Spinal cord (tissue), 10 donors: ENCODE measurements around the gene NTSR2. TPM values are rescaled to one million over a fixed set of nuclear protein-coding genes. Genes with fewer than 3 reads are reported as not detected.

ENCODE experiments used
- DNase-seq, 6 donors: peaks; one replicate each; pipeline versions ENCODE4 v3.0.0 to v3.0.0-alpha.2; 2013 to 2015; ENCODE audit warnings: low spot score in 6 of 6, low read depth in 4 of 6
- H3K27ac ChIP-seq: one replicate; pipeline ENCODE4 v1.5.1; 2013; ENCODE audit warnings: low read depth, low read length, control low read depth
- H3K27me3 ChIP-seq: one replicate; pipeline ENCODE4 v1.6.1; 2013; ENCODE audit warnings: low read length; ENCODE audit not compliant: control insufficient read depth, insufficient read depth
- H3K36me3 ChIP-seq: one replicate; pipeline ENCODE4 v1.6.1; 2013; ENCODE audit warnings: low read length; ENCODE audit not compliant: control insufficient read depth, insufficient read depth
- H3K4me1 ChIP-seq: one replicate; pipeline ENCODE4 v1.6.1; 2013; ENCODE audit warnings: low read length; ENCODE audit not compliant: control insufficient read depth, insufficient read depth
- H3K4me3 ChIP-seq: one replicate; pipeline ENCODE4 v1.5.1; 2013; ENCODE audit warnings: low read depth, low read length, control low read depth
- H3K9me3 ChIP-seq: one replicate; pipeline ENCODE4 v1.6.1; 2013; ENCODE audit warnings: low read length; ENCODE audit not compliant: control insufficient read depth, insufficient read depth
- WGBS: methylation state at CpG from one replicate; pipeline ENCODE4 v1.1.5; 2013; ENCODE audit warnings: missing lambda C conversion rate; ENCODE audit not compliant: insufficient coverage; 5-methylcytosine and 5-hydroxymethylcytosine counted together
- polyA plus RNA-seq, 2 donors: library from polyadenylated mRNA; unstranded; fragments of 120-200 nt; gene quantifications; one replicate each; pipeline ENCODE4 v1.2.1, GENCODE V29; 2013; ENCODE audit not compliant: insufficient read length in 2 of 2
- total RNA-seq, 2 donors: library from RNA; depleted of rRNA in 1 of 2; stranded (reverse); fragments of 120-200 nt in 1 of 2; fragments of >200 nt in 1 of 2; gene quantifications; one replicate each; pipeline versions ENCODE4 v1.2.3 to v1.2.4, GENCODE V29; 2013 to 2014
- donor health status: healthy.

NTSR2 gene
- total and polyA plus RNA-seq, 4 donors: 0.55 to 3.5 (median 1.9) TPM

DNA sequence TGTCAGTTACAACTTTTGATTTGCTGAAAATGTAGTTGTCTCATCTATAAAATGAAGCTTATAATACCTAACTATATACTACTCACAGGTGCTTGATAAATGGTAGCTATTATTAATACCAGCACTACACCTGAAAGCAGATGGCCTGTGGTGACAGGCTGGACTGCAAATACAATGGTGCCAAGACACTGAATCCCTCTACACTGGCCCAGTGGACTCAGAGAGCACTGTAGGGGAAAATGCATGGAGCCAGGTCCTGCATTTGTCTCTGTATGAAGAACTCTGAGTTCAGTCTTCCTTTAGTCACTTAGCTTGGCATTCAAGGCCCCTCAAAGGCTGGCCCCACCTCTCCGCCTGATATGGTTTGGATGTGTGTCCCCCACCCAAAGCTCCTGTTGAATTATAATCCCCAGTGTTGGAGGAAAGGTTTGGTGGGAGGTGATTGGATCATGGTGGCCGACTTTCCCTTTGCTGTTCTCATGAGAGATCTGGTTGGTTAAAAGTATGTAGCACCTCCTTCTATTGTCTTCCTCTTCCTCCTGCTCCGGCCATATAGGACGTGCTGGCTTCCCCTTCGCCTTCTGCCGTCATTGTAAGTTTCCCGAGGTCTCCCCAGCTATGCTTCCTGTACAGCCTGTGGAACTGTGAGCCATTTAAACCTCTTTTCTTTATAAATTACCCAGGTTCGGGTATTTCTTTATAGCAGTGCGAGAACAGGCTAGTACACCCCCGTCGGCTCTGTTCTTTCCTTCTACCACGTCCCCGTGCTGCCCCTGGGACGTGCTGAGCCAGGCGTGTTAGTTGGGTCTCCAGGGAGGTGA is 11.1 kb upstream of the NTSR2 start:
- Histone ChIP-seq H3K27ac (no peak overlapping the region), H3K9me3 (no peaks in the 10 kb centered on the region), H3K36me3 (no peaks in the 10 kb centered on the region), H3K4me3 (no peak overlapping the region), H3K4me1 (peaks cover 43% of the 10 kb centered on the region), H3K27me3 (peaks cover 11% of the 10 kb centered on the region)
- no peak for DNase-seq
- 91% methylated on average over 12 of the region's 15 CpGs for WGBS

DNA sequence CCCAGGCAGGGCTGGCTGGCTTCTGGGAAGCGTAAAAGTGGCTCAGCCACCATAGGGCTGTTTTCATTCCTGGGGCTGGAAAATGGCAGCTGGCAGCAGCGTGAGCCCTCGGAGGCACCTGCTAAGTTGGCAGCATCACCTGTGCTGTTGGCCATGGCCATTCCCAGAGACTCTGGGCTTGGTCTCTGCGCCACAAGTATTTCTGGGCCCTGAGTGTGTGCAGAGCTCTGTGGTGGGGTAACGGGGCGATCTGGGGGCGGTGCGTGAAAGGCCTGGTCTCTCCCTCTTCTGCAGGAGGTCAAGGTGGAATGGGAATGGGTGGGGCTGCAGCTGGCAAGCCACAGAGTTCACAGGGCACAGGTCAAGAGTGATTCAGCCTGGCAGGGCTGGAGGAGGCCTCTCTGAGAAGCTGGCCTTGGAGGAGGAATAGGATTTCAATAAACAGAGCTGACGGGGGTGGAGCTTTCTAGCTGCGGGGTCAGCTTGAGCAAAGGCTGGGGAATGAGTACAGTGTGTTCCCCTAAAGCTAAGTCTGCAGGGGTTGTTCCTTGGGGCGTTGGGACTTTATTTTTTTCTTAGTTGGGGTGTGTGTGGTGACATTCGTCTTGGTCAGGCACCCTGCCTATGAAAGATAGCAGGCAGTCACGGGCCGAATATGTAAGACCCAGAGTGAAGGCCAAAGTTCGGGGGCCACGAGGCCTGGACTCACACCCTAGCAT is 10.3 kb upstream of the NTSR2 start:
- H3K4me1 ChIP-seq: peaks cover 44% of the 10 kb centered on the region
- H3K27me3 ChIP-seq: peaks cover 9% of the 10 kb centered on the region
- no peak for DNase-seq
- H3K27ac ChIP-seq: no peak overlapping the region
- no peaks in the 10 kb centered on the region for H3K36me3 ChIP-seq
- no peaks in the 10 kb centered on the region for H3K9me3 ChIP-seq
- 68% methylated on average over 14 of the region's 16 CpGs for WGBS
- no peak overlapping the region for H3K4me3 ChIP-seq

DNA sequence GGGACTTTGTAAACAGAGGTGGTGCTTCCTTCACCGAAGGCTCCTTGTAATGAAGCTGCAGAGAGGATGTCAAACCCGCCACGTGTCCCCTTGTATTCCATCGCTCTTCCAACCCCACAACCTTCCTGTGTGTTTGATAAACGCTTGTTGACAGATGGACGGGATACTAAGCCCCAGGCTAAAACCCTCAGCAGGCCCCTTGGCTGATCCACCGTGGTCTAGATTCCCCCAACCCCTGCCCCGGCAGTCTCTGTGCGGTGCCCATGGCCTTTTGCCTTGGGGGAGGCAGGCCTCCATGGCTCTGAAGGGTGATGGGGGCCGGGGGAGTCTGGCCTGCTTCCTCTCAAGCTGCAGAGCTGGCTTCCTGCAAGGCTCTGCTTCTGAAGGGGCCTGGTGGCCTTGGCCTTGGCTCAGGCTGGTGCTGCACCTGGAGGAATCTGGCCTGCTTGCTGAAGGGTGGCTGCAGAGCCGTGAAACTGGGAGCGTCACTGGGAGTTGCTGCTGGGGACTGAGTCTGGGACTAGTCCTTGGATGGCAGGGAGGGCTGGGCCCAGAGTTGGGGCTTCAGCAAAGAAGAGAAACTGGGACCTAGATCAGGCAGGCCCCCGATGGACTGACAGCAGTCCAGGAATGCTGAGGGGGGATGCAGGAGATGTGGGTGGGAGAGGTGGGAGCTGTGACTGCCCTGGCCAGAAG is 9.6 kb upstream of the NTSR2 start:
- peaks cover 6% of the 10 kb centered on the region for H3K27me3 ChIP-seq
- 66% methylated on average over 12 of the region's 13 CpGs for WGBS
- H3K4me1 ChIP-seq: peaks cover 44% of the 10 kb centered on the region
- no peak overlapping the region for H3K27ac ChIP-seq
- no peaks in the 10 kb centered on the region for H3K36me3 ChIP-seq
- DNase-seq: no peak
- H3K9me3 ChIP-seq: no peaks in the 10 kb centered on the region
- H3K4me3 ChIP-seq: no peak overlapping the region

DNA sequence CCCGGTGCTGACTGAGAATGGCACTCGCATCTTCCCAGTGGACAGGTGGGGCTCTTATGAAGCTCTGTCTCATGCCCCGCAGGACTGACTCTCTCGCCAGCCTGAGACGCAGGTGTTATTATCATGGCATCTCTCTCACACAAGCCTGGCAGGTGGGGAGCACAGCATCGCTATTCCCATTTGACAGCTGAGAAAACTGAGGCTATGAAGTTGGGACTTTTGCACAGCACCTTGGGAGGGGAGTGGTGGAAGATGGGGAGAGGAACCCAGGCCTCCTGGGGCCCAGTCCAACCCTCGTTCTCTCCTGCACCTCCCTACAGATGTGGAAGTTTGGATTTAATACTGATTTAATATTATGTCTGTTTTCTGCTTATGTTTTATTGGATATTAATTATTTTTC is 9.0 kb upstream of the NTSR2 start:
- no peak overlapping the region for H3K4me3 ChIP-seq
- H3K27ac ChIP-seq: no peak overlapping the region
- H3K36me3 ChIP-seq: no peaks in the 10 kb centered on the region
- 88% methylated on average over 4 of the region's 7 CpGs for WGBS
- peaks cover 44% of the 10 kb centered on the region for H3K4me1 ChIP-seq
- H3K9me3 ChIP-seq: no peaks in the 10 kb centered on the region
- peaks cover 7% of the 10 kb centered on the region for H3K27me3 ChIP-seq
- DNase-seq: no peak

DNA sequence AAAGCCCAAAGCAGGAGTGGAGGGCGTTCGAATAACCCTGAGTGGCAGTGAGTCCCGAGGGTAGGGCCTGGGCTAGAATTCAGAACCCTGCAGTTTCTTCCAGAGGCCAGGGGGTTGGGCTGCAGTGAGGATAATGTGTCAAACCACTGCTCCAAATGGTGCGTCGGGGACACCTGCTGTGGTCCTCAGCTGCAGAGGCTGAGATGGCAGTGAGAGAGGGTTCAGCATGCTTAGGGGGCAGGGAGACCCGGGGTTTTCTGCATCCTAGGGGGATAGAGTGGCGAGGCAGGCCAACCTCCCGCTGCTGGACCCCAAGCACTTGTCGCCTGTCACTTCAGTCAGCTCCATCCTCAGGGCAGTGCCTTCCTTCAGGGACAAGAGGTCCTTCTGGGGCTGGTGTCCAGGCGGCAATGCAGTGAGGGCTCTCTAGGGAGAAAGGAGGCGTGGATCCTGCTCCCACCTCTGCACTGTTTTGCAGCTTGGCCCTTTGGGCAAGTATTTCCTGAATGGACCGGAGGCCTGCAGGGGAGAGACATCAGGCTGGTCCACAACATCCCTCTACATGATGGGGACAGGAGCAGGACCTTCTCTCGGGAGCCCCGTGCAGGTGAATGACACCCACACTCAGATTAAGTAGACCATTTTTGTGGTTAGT is 8.4 kb upstream of the NTSR2 start:
- 72% methylated on average over 12 of the region's 14 CpGs for WGBS
- DNase-seq: no peak
- no peaks in the 10 kb centered on the region for H3K9me3 ChIP-seq
- H3K4me1 ChIP-seq: peaks cover 41% of the 10 kb centered on the region
- no peak overlapping the region for H3K27ac ChIP-seq
- H3K4me3 ChIP-seq: no peak overlapping the region
- H3K27me3 ChIP-seq: peaks cover 7% of the 10 kb centered on the region
- no peaks in the 10 kb centered on the region for H3K36me3 ChIP-seq

DNA sequence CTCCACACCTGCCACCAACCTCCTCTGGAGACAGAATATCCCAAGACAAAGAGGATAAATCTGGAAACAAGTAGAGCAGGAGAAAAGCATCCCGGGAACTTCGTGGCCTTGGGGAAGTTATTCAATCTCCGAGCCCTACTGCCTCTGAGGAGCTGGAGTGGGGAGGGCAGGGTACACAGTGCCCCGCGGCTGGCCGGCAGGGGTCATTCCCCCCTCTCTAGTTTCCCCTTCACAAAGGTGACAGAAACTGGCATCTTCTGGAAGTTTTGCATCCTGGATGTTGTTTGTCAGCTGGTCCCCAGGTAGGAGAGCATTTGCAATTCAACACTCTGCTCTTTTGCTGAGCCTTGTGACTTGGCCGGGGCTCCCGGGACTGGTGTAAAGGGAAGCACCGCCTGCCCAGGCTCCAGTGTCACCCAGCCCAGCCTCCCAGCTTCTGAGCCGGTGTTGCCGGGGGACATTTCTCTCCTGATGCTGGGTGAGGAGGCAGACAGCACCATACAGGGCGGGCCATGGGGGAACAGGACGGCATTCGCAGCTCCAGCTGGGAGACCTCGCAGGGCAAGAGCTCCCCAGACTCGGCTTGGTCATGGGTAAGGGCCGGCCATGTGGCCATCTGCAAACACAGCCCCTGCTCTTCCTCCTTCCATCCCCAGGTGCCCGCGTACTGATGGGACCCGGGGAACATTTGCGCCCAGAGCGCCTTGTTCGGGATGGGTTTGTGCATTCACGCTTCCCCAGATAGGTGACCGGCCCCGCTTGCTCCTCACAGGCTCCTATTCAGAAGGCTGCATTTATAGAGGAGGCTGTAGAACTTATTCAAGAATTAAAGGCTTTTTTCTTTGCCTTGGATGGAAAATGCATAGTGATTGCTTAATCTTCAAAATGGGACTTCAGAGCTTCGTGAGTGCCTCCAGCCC is 7.4 kb upstream of the NTSR2 start:
- Histone ChIP-seq H3K4me1 (peaks cover 41% of the 10 kb centered on the region), H3K27me3 (peaks cover 7% of the 10 kb centered on the region), H3K4me3 (no peak overlapping the region), H3K36me3 (no peaks in the 10 kb centered on the region), H3K27ac (no peak overlapping the region), H3K9me3 (no peaks in the 10 kb centered on the region)
- WGBS: 45% methylated on average over 24 of the region's 27 CpGs
- DNase-seq: no peak

DNA sequence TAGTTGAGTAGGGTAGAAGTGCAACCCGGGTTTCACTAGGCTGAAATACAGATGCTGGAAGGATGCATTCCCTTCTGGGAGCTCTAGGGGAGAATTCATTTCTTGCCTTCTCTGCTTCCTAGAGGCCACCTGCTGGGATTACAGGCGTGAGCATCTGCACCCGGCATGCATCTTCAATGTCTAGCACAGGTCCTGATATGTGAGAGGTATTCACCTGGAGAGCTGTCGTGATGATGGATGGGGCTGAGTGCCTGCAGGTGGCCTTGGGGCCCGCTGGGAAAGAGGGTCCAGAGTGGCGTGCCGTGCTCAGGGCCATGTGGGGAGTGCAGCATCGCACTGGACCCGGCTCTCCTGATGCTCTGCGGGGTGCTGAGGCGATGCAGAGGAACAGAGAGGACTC is 6.6 kb upstream of the NTSR2 start:
- H3K27ac ChIP-seq: no peak overlapping the region

DNA sequence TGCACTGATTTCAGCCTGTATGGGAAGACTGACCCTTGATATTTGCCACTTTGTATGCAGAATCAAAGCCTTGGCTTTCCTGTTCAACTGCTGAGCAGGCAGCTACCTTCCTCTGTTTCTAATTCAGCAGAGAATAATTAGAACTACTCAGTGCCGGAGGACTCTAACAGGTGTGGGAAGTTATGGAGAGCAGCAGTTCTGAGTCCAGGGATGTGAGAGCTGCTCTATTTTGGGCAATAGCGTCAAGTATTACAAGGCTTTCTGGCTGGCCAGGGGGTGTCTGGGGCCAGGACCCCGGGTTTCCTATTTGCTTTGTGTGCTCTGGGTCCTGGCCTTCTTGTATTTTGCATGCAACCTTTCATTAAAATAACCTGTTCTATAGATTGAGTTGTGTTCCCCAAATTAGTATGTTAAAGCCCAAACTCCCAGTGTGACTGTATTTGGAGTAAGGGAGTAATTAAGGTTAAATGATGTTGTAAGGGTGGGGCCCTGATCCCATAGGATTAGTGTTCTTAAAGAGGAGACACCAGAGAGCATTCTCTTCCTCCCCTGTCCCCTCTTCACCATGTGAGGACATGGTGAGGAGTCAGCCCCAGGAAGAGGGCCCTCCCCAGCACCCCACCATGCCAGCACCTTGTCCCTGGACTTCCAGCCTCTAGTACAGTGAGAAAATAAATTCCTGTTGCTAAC is 5.6 kb upstream of the NTSR2 start:
- WGBS: 90% methylated on average over 2 of the region's 3 CpGs
- H3K4me1 ChIP-seq: peaks cover 33% of the 10 kb centered on the region
- no peak overlapping the region for H3K27ac ChIP-seq
- no peak for DNase-seq
- no peak overlapping the region for H3K4me3 ChIP-seq
- no peaks in the 10 kb centered on the region for H3K36me3 ChIP-seq
- H3K27me3 ChIP-seq: peaks cover 7% of the 10 kb centered on the region
- no peaks in the 10 kb centered on the region for H3K9me3 ChIP-seq

More for the DNA sequence above, 6.6 kb upstream of the NTSR2 start:
- Histone ChIP-seq H3K9me3 (no peaks in the 10 kb centered on the region), H3K27me3 (peaks cover 7% of the 10 kb centered on the region), H3K4me3 (no peak overlapping the region), H3K36me3 (no peaks in the 10 kb centered on the region), H3K4me1 (peaks cover 38% of the 10 kb centered on the region)
- peak in 1 of 6 donors; percentile 59 for DNase-seq
- WGBS: 50% methylated on average over 11 of the region's 11 CpGs
